ENCODE measurements around the gene FCRL4.

Gene FCRL4

GRCh38 chr1:157542676-157543075 is 55.2 kb downstream of the FCRL4 start:
- no peak overlapping the region for H3K4me3 ChIP-seq (ENCODE audit: low read depth, low read length, poor library complexity, severe bottlenecking)
- no peaks in the 10 kb centered on the region for H4K20me1 ChIP-seq (ENCODE audit: insufficient read depth, low read length)
- H3K27ac ChIP-seq (ENCODE audit: low read depth, low read length, poor library complexity, severe bottlenecking) = no peak overlapping the region
- H2AFZ ChIP-seq (ENCODE audit: low read length) = no peak overlapping the region
- no peak for TF ChIP-seq CTCF (IDR thresholded peaks at IDR 0.05; ENCODE audit: low read length)
- no peaks in the 10 kb centered on the region for H3K27me3 ChIP-seq (ENCODE audit: insufficient read depth, low read length)
- H3K36me3 ChIP-seq (ENCODE audit: insufficient read depth, low read length) = peaks cover 20% of the 10 kb centered on the region
- H3K4me1 ChIP-seq (ENCODE audit: insufficient read depth, low read length, severe bottlenecking) = peaks cover 18% of the 10 kb centered on the region
- H3K79me2 ChIP-seq (ENCODE audit: insufficient read depth, low read length) = no peaks in the 10 kb centered on the region
- H3K9me2 ChIP-seq (ENCODE audit: low read depth, low read length) = no peaks in the 10 kb centered on the region
- no peak overlapping the region for H3K9ac ChIP-seq (ENCODE audit: low read length)
- H3K9me3 ChIP-seq (ENCODE audit: low read length) = no peaks in the 10 kb centered on the region
- no peak overlapping the region for H3K4me2 ChIP-seq (ENCODE audit: low read length)
- no peaks in the 10 kb centered on the region for H3F3A ChIP-seq (ENCODE audit: insufficient read depth, low read length)

- Histone ChIP-seq H3K79me2 (ENCODE audit: insufficient read depth, low read length) (no peaks in the 10 kb centered on the region), H3K27me3 (ENCODE audit: insufficient read depth, low read length) (no peaks in the 10 kb centered on the region), H3K4me1 (ENCODE audit: insufficient read depth, low read length, severe bottlenecking) (peaks cover 18% of the 10 kb centered on the region), H3K4me2 (ENCODE audit: low read length) (no peak overlapping the region; the same call in 1 of the 2 replicates), H3K9me3 (ENCODE audit: low read length) (no peaks in the 10 kb centered on the region), H4K20me1 (ENCODE audit: insufficient read depth, low read length) (no peaks in the 10 kb centered on the region), H3K9me2 (ENCODE audit: low read depth, low read length) (no peaks in the 10 kb centered on the region), H3K27ac (ENCODE audit: low read depth, low read length, poor library complexity, severe bottlenecking) (no peak overlapping the region), H3K4me3 (ENCODE audit: low read depth, low read length, poor library complexity, severe bottlenecking) (no peak overlapping the region), H3F3A (ENCODE audit: insufficient read depth, low read length) (no peaks in the 10 kb centered on the region), H3K36me3 (ENCODE audit: insufficient read depth, low read length) (peaks cover 22% of the 10 kb centered on the region), H2AFZ (ENCODE audit: low read length) (no peak overlapping the region), H3K9ac (ENCODE audit: low read length) (no peak overlapping the region)
- no peak for TF ChIP-seq CTCF (IDR thresholded peaks at IDR 0.05; ENCODE audit: low read length)
- no peak for TF ChIP-seq EZH2 (IDR thresholded peaks at IDR 0.05; ENCODE audit: borderline replicate concordance, low read length)
Measured at GRCh38 chr1:157540852-157541251, 57.0 kb downstream of the FCRL4 start.

GRCh38 chr1:157540160-157540748 is 57.6 kb downstream of the FCRL4 start:
- no peaks in the 10 kb centered on the region for H3K79me2 ChIP-seq (ENCODE audit: insufficient read depth, low read length)
- no peaks in the 10 kb centered on the region for H4K20me1 ChIP-seq (ENCODE audit: insufficient read depth, low read length)

More at GRCh38 chr1:157540160-157540748, 57.6 kb downstream of the FCRL4 start:
- peaks cover 22% of the 10 kb centered on the region for H3K36me3 ChIP-seq (ENCODE audit: insufficient read depth, low read length)
- TF ChIP-seq EZH2 (IDR thresholded peaks at IDR 0.05; ENCODE audit: borderline replicate concordance, low read length) (no peak), CTCF (IDR thresholded peaks at IDR 0.05; ENCODE audit: low read length) (no peak)
- H3K9me3 ChIP-seq (ENCODE audit: low read length) = no peaks in the 10 kb centered on the region
- no peak overlapping the region for H3K9ac ChIP-seq (ENCODE audit: low read length)
- H2AFZ ChIP-seq (ENCODE audit: low read length) = no peak overlapping the region
- H3K4me3 ChIP-seq (ENCODE audit: low read depth, low read length, poor library complexity, severe bottlenecking) = no peak overlapping the region
- no peak overlapping the region; the same call in 1 of the 2 replicates for H3K4me2 ChIP-seq (ENCODE audit: low read length)
- peaks cover 18% of the 10 kb centered on the region for H3K4me1 ChIP-seq (ENCODE audit: insufficient read depth, low read length, severe bottlenecking)
- no peaks in the 10 kb centered on the region for H3K9me2 ChIP-seq (ENCODE audit: low read depth, low read length)
- H3K27me3 ChIP-seq (ENCODE audit: insufficient read depth, low read length) = no peaks in the 10 kb centered on the region
- H3F3A ChIP-seq (ENCODE audit: insufficient read depth, low read length) = no peaks in the 10 kb centered on the region
- H3K27ac ChIP-seq (ENCODE audit: low read depth, low read length, poor library complexity, severe bottlenecking) = peak overlapping the region; percentile 1

Measured in OCI-LY1 (cell line).